Activated naive CD8-positive, alpha-beta T cell treated with anti-CD3 and anti-CD28 coated beads, Interleukin-2, amount 50 U/mL, for 24 hours (primary cell): ENCODE results near the gene HKDC1.

Source experiments
- ATAC-seq: fragments of 150-1000 bp; cut with Tn5 transposase; one replicate; pipeline ENCODE4 v1.10.0; 2021
- DNase-seq: peaks from one replicate; pipeline ENCODE4 v3.0.0; 2021
- H3K27ac Mint-ChIP-seq: one replicate; pipeline ENCODE4 v1.8.0; 2021; ENCODE audit warnings: mild to moderate bottlenecking, mixed read lengths
- H3K27me3 Mint-ChIP-seq: one replicate; pipeline ENCODE4 v1.8.0; 2021; ENCODE audit warnings: mixed read lengths
- H3K36me3 Mint-ChIP-seq: one replicate; pipeline ENCODE4 v1.8.0; 2021; ENCODE audit warnings: low read depth, mixed read lengths
- H3K4me1 Mint-ChIP-seq: one replicate; pipeline ENCODE4 v1.8.0; 2021; ENCODE audit warnings: mixed read lengths
- H3K4me3 Mint-ChIP-seq: one replicate; pipeline ENCODE4 v1.8.0; 2021; ENCODE audit warnings: mild to moderate bottlenecking, moderate library complexity, mixed read lengths
- H3K9me3 Mint-ChIP-seq: one replicate; pipeline ENCODE4 v1.8.0; 2021; ENCODE audit warnings: mixed read lengths

HKDC1 gene

DNA sequence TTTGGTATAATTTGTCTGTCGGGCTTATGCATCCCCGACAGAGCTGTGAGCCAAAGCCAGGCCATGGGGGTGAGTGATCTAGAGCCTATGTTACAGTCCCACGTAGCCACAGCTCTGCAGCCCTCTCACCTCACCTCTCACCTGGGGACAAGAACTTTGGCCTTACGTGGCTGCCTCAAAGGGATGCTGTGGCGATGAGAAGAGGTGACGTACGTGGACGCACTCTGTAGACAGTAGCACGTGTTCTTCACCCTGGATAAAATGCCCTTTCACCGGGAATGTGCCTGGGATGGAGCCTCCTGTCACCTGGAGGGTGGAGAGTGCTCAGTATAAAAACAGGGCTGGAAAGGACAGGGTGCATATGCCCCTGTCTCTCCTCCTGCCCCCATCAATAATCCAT, 5.5 kb downstream of the HKDC1 start:
- H3K36me3 Mint-ChIP-seq: no peaks in the 10 kb centered on the region
- H3K27ac Mint-ChIP-seq: no peak overlapping the region
- DNase-seq (no peak), ATAC-seq (no peak)
- H3K27me3 Mint-ChIP-seq: no peaks in the 10 kb centered on the region
- peaks cover 60% of the 10 kb centered on the region for H3K4me1 Mint-ChIP-seq
- H3K4me3 Mint-ChIP-seq: no peak overlapping the region
- H3K9me3 Mint-ChIP-seq: no peaks in the 10 kb centered on the region

- Mint-ChIP-seq H3K27me3 (no peaks in the 10 kb centered on the region), H3K36me3 (no peaks in the 10 kb centered on the region), H3K27ac (no peak overlapping the region), H3K4me1 (peaks cover 54% of the 10 kb centered on the region), H3K4me3 (no peak overlapping the region), H3K9me3 (no peaks in the 10 kb centered on the region)
- DNase-seq (no peak), ATAC-seq (no peak)
Observed at GRCh38 chr10:69226919-69227450, 6.9 kb downstream of the HKDC1 start.

DNA sequence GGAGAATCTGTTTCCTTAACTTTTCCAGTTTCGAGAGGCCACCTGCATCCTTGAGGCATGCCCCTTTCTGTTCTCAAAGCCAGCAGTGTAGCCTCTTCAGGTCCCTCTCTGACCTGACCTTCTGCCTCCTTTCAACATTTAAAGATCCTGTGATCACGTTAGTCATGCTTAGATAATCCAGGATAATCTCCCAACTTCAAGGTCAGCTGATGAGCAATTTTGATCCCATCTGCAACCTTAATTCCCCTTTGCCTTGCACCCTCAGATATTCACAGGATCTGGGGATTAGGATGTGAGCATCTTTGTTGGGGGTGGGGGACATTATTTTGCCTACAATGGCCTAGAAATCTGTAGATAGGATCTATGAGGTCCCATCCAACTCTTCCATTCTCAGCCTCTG, 8.0 kb downstream of the HKDC1 start:
- Mint-ChIP-seq H3K4me3 (no peak overlapping the region), H3K27ac (peak overlapping the region; percentile 1), H3K4me1 (peaks cover 52% of the 10 kb centered on the region)

GRCh38 chr10:69229616-69229916, 9.4 kb downstream of the HKDC1 start:
- Mint-ChIP-seq H3K4me1 (peaks cover 51% of the 10 kb centered on the region), H3K36me3 (no peaks in the 10 kb centered on the region), H3K9me3 (no peaks in the 10 kb centered on the region), H3K4me3 (peak overlapping the region; percentile 65), H3K27ac (peak overlapping the region; percentile 84), H3K27me3 (peaks cover 2% of the 10 kb centered on the region)
- DNase-seq (no peak), ATAC-seq (no peak)

More for the DNA sequence above, 8.0 kb downstream of the HKDC1 start:
- H3K9me3 Mint-ChIP-seq: no peaks in the 10 kb centered on the region
- H3K36me3 Mint-ChIP-seq: no peaks in the 10 kb centered on the region
- no peak for ATAC-seq
- DNase-seq: no peak
- H3K27me3 Mint-ChIP-seq: peaks cover 2% of the 10 kb centered on the region

GRCh38 chr10:69230128-69230527, 10.0 kb downstream of the HKDC1 start:
- Mint-ChIP-seq H3K27me3 (peaks cover 2% of the 10 kb centered on the region), H3K4me3 (no peak overlapping the region), H3K36me3 (no peaks in the 10 kb centered on the region), H3K4me1 (peaks cover 46% of the 10 kb centered on the region), H3K27ac (no peak overlapping the region), H3K9me3 (no peaks in the 10 kb centered on the region)
- DNase-seq (no peak), ATAC-seq (no peak)

- ATAC-seq (no peak), DNase-seq (no peak)
- H3K4me3 Mint-ChIP-seq: no peak overlapping the region
- peaks cover 40% of the 10 kb centered on the region for H3K4me1 Mint-ChIP-seq
- no peaks in the 10 kb centered on the region for H3K36me3 Mint-ChIP-seq
- H3K27me3 Mint-ChIP-seq: peaks cover 2% of the 10 kb centered on the region
- H3K27ac Mint-ChIP-seq: no peak overlapping the region
- no peaks in the 10 kb centered on the region for H3K9me3 Mint-ChIP-seq
Observed at GRCh38 chr10:69232252-69232651, 12.1 kb downstream of the HKDC1 start.

GRCh38 chr10:69232736-69233480, 12.8 kb downstream of the HKDC1 start:
- Mint-ChIP-seq H3K4me3 (no peak overlapping the region), H3K27ac (no peak overlapping the region)
- ATAC-seq: no peak

DNA sequence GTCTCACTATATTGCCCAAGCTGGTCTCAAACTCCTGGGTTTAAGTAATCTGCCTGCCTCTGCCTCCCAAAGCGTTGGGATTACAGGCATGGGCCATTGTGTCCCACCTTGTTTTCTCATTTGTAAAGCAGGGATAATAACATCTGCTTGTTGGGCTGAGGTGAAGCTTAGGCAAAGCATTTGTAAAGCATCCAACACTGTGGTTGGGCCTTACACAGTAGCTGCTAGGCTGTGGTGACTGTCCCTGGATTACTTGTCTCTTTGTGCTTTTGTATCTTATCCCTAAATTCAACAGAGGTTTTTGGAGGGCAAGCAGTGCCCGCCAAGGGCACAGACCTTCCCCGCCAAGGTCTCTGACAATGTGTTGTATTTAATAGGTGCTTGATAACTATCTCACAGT, 14.3 kb downstream of the HKDC1 start:
- H3K27me3 Mint-ChIP-seq: peaks cover 2% of the 10 kb centered on the region
- H3K4me1 Mint-ChIP-seq: peaks cover 21% of the 10 kb centered on the region
- DNase-seq (no peak), ATAC-seq (no peak)
- H3K27ac Mint-ChIP-seq: no peak overlapping the region
- H3K4me3 Mint-ChIP-seq: no peak overlapping the region
- no peaks in the 10 kb centered on the region for H3K9me3 Mint-ChIP-seq
- no peaks in the 10 kb centered on the region for H3K36me3 Mint-ChIP-seq

More at GRCh38 chr10:69232736-69233480, 12.8 kb downstream of the HKDC1 start:
- Mint-ChIP-seq H3K4me1 (peaks cover 36% of the 10 kb centered on the region), H3K9me3 (no peaks in the 10 kb centered on the region), H3K27me3 (peaks cover 2% of the 10 kb centered on the region), H3K36me3 (no peaks in the 10 kb centered on the region)
- DNase-seq: no peak

- Mint-ChIP-seq H3K27ac (no peak overlapping the region), H3K27me3 (no peaks in the 10 kb centered on the region), H3K4me3 (no peak overlapping the region), H3K4me1 (peaks cover 10% of the 10 kb centered on the region), H3K9me3 (no peaks in the 10 kb centered on the region), H3K36me3 (no peaks in the 10 kb centered on the region)
- ATAC-seq (peak; percentile 95), DNase-seq (peak; percentile 91)
Observed at GRCh38 chr10:69237528-69238159, 17.5 kb downstream of the HKDC1 start.

- no peak overlapping the region for H3K27ac Mint-ChIP-seq
- no peak overlapping the region for H3K4me3 Mint-ChIP-seq
Observed at GRCh38 chr10:69239136-69239535, 19.0 kb downstream of the HKDC1 start.

DNA sequence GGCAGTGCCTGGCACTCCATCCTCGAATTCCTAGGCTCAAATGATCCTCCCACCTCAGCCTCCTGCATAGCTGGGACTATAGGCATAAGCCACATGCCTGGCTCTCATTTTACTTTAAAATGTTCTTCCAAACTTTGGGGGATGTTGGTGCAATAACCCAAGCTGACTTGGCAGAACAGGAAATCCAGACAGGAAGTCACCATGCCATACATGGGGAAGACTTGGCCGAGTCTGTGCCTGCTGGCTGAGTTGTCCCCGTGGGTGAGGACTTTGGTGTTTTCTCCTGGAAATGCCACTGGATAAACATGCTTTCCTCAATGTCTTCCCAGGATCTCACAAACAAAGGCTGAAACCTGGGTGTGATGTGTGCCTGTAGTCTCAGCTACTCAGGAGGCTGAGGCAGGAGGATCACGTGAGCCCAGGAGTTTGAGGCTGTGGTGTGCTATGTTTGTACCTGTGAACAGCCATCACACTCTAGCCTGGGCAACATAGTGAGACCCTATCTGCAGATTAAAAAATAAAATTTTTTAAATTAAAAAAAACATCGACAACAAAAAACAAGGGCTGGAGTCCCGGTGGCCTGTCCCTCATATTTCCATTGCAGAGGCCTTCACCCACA, 19.8 kb downstream of the HKDC1 start:
- no peaks in the 10 kb centered on the region for H3K9me3 Mint-ChIP-seq
- H3K4me3 Mint-ChIP-seq: no peak overlapping the region
- DNase-seq (no peak), ATAC-seq (no peak)
- H3K27me3 Mint-ChIP-seq: no peaks in the 10 kb centered on the region
- peaks cover 2% of the 10 kb centered on the region for H3K4me1 Mint-ChIP-seq
- no peaks in the 10 kb centered on the region for H3K36me3 Mint-ChIP-seq
- H3K27ac Mint-ChIP-seq: no peak overlapping the region

More at GRCh38 chr10:69239136-69239535, 19.0 kb downstream of the HKDC1 start:
- Mint-ChIP-seq H3K4me1 (peaks cover 2% of the 10 kb centered on the region), H3K36me3 (no peaks in the 10 kb centered on the region), H3K27me3 (no peaks in the 10 kb centered on the region), H3K9me3 (no peaks in the 10 kb centered on the region)
- ATAC-seq (no peak), DNase-seq (no peak)

- Mint-ChIP-seq H3K27me3 (no peaks in the 10 kb centered on the region), H3K9me3 (no peaks in the 10 kb centered on the region), H3K36me3 (no peaks in the 10 kb centered on the region), H3K27ac (no peak overlapping the region), H3K4me1 (peaks cover 2% of the 10 kb centered on the region), H3K4me3 (no peak overlapping the region)
- ATAC-seq (no peak), DNase-seq (no peak)
Observed at GRCh38 chr10:69240455-69240854, 20.3 kb downstream of the HKDC1 start.

DNA sequence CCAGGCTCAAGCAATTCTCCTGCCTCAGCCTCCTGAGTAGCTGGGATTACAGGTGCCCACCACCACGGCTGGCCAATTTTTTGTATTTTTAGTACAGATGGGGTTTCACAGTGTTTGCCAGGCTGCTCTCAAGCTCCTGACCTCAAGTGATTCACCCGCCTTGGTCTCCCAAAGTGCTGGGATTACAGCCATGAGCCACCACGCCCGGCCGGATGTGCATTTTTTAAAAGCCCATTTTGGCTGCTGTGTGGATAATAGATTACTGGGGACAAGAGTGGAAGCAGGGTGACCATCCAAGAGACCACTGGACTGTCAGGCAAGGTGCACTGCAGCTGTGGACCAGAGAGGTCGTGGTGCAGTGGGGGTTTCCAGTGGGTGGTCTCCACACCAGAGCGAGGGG, 21.4 kb downstream of the HKDC1 start:
- no peaks in the 10 kb centered on the region for H3K27me3 Mint-ChIP-seq
- H3K4me1 Mint-ChIP-seq: peaks cover 4% of the 10 kb centered on the region
- ATAC-seq (no peak), DNase-seq (no peak)
- H3K4me3 Mint-ChIP-seq: no peak overlapping the region
- no peaks in the 10 kb centered on the region for H3K9me3 Mint-ChIP-seq
- H3K27ac Mint-ChIP-seq: no peak overlapping the region
- no peaks in the 10 kb centered on the region for H3K36me3 Mint-ChIP-seq

DNA sequence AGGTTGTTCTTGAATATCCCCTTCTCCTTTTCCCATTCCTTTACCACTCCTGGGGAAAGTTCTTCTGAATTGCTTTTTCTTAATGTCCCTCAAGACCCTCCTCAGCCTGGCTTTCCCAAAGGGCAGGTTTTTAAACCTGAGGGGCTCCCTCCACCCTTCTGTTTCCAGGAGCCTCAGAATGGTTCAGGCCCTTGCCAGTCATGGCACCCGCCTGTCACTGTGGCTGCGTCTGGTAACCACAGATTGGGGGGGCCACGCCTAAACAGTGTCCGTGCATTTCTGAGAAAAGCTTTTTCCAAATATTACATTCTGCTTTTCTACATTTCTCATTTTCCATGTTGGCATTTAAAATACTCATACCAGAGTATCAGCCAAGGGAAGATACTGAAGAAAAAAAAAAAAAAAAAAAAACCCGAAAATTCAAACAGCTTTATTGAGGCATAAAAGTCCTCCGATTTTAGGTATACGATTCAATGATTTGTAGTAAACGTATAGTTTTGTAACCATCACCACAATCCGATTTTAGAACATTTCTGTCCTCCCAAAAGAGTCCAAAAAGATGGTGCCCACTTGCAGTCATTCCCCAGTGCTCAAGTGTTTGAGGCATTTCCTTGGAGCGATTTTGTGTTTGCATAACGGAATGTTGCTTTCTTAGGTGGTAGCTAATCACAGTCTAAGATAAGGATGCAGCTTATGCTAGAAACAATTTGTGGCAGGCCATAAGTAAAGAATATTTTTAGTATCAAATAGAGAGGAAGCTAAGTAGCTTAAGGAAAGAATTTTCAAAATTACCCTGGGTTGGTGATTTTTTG, 22.1 kb downstream of the HKDC1 start:
- no peak for DNase-seq
- Mint-ChIP-seq H3K27me3 (no peaks in the 10 kb centered on the region), H3K36me3 (no peaks in the 10 kb centered on the region), H3K27ac (no peak overlapping the region), H3K4me3 (no peak overlapping the region), H3K4me1 (peaks cover 4% of the 10 kb centered on the region), H3K9me3 (no peaks in the 10 kb centered on the region)
- no peak for ATAC-seq
